Neural progenitor cell (in vitro differentiated cells): ENCODE measurements around the gene RREB1.

Experiments
- CTCF ChIP-seq: fragments of 200-600 bp; sonication (generic); IDR thresholded peaks from 2 replicates; pipeline ENCODE4 v1.5.1; 2017; ENCODE audit warnings: antibody characterized with exemption, mild to moderate bottlenecking
- EZH2 ChIP-seq: fragments of 200-600 bp; sonication (generic); IDR thresholded peaks from 2 replicates; pipeline ENCODE4 v1.6.1; 2017; ENCODE audit warnings: antibody characterized with exemption, mild to moderate bottlenecking, moderate library complexity
- EZH2phosphoT487 ChIP-seq: fragments of 200-600 bp; sonication (generic); IDR thresholded peaks from 2 replicates; pipeline ENCODE4 v1.6.1; 2017; ENCODE audit warnings: antibody characterized with exemption

GRCh38 chr6:7058250-7058923 is 49.4 kb upstream of the RREB1 start:
- TF ChIP-seq CTCF (no peak), EZH2 (no peak), EZH2phosphoT487 (no peak)
